Adipocyte (in vitro differentiated cells): ENCODE data around the gene SLC26A2.

Experiments used
- DNase-seq: peaks from one replicate; pipeline ENCODE4 v3.0.0-alpha.2; 2015; ENCODE audit warnings: low read depth
- H3K27me3 ChIP-seq: replicated peaks from 2 replicates; pipeline ENCODE4 v1.7.0; 2013; ENCODE audit warnings: mild to moderate bottlenecking, low read length, moderate library complexity; ENCODE audit not compliant: control insufficient read depth, insufficient read depth
- H3K36me3 ChIP-seq: 2 replicates; pipeline ENCODE4 v1.7.0; 2013; ENCODE audit warnings: low read length, mild to moderate bottlenecking, moderate library complexity; ENCODE audit not compliant: control insufficient read depth, insufficient read depth, severe bottlenecking
- H3K4me1 ChIP-seq: 2 replicates; pipeline ENCODE4 v1.7.0; 2013; ENCODE audit warnings: mild to moderate bottlenecking, low read length, moderate library complexity; ENCODE audit not compliant: control insufficient read depth, insufficient read depth
- H3K4me3 ChIP-seq: 2 replicates; pipeline ENCODE4 v1.7.0; 2013; ENCODE audit warnings: mild to moderate bottlenecking, low read length, moderate library complexity
- H3K9ac ChIP-seq: 2 replicates; pipeline ENCODE4 v1.7.0; 2013; ENCODE audit warnings: mild to moderate bottlenecking, low read length, moderate library complexity
- H3K9me3 ChIP-seq: 2 replicates; pipeline ENCODE4 v1.7.0; 2013; ENCODE audit warnings: mild to moderate bottlenecking, low read length, moderate library complexity; ENCODE audit not compliant: control insufficient read depth

The SLC26A2 gene

GRCh38 chr5:150014456-150014855, 53.9 kb downstream of the SLC26A2 start:
- Histone ChIP-seq H3K27me3 (no peaks in the 10 kb centered on the region), H3K36me3 (peaks cover 92% of the 10 kb centered on the region), H3K9me3 (peaks cover 14% of the 10 kb centered on the region)

DNA sequence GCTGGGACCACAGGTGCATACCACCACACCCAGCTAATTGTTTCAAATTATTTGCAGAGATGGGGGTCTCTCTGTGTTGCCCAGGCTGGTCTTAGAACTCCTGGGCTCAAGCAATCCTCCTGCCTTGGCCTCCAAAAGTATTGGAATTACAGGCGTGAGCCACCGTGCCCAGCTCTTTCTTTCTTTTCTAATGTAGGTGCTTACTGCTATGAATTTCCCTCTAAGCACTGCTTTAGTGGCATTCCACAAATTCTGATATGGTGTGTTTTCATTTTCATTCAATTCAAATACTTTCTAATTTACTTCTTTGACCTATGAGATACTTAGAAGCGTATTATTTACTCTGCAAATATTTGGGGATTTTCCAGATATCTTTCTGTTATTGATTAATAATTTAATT, 54.9 kb downstream of the SLC26A2 start:
- Histone ChIP-seq H3K9ac (no peak overlapping the region), H3K4me1 (peaks cover 11% of the 10 kb centered on the region), H3K4me3 (no peak overlapping the region), H3K9me3 (peaks cover 14% of the 10 kb centered on the region), H3K36me3 (peaks cover 92% of the 10 kb centered on the region), H3K27me3 (no peaks in the 10 kb centered on the region)
- DNase-seq, result no peak

More at GRCh38 chr5:150014456-150014855, 53.9 kb downstream of the SLC26A2 start:
- no peak for DNase-seq
- peaks cover 11% of the 10 kb centered on the region for H3K4me1 ChIP-seq
- no peak overlapping the region for H3K9ac ChIP-seq
- H3K4me3 ChIP-seq, result no peak overlapping the region

DNA sequence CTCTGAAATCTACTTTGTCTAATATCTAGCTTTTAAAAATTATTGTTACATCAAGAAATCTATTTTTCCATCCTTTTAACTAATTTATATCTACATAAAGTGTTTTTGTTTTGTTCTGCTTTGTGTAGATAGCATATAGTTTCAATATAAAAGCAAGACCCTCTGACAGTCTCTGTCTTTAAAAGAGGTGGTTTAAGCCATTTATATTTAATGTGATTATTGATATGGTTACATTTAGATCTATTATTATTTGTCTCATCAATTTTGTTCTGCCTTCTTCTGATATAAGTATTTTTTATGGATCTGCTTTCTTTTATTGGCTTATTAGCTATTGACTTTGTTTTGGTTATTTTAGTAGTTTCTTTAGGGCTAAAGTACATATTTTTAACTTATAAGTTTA, 56.0 kb downstream of the SLC26A2 start:
- no peaks in the 10 kb centered on the region for H3K27me3 ChIP-seq
- no peak overlapping the region for H3K4me3 ChIP-seq
- H3K9ac ChIP-seq, result no peak overlapping the region
- H3K4me1 ChIP-seq, result peaks cover 15% of the 10 kb centered on the region
- peaks cover 14% of the 10 kb centered on the region for H3K9me3 ChIP-seq
- DNase-seq, result no peak
- H3K36me3 ChIP-seq, result peaks cover 93% of the 10 kb centered on the region

- H3K9me3 ChIP-seq, result peaks cover 14% of the 10 kb centered on the region
- no peaks in the 10 kb centered on the region for H3K27me3 ChIP-seq
- H3K36me3 ChIP-seq, result peaks cover 89% of the 10 kb centered on the region
- peaks cover 22% of the 10 kb centered on the region for H3K4me1 ChIP-seq
- H3K9ac ChIP-seq, result no peak overlapping the region
- DNase-seq, result no peak
- no peak overlapping the region for H3K4me3 ChIP-seq
Measured at GRCh38 chr5:150017226-150018005, 56.9 kb downstream of the SLC26A2 start.

DNA sequence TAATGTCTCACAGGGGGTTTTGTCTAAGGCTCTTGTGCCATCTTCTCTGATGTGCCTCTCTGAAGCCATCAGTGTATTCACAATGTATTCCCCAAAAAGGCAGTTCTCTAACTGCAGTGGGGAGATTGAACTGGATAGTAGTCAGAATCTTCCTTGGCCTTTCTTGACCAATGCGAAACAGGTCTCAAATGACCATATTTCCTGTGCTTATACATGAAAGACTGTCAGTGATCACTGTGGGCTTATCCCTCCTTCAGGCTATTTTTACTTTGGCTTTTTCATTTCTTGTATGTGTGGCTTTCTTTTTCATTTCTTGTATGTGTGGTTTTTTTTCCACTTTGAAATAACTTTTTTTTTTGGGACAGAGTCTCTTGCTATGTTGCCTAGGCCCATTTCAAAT, 59.7 kb downstream of the SLC26A2 start:
- no peaks in the 10 kb centered on the region for H3K27me3 ChIP-seq
- H3K36me3 ChIP-seq, result peaks cover 87% of the 10 kb centered on the region
- H3K4me3 ChIP-seq, result no peak overlapping the region
- H3K9ac ChIP-seq, result no peak overlapping the region
- DNase-seq, result no peak
- H3K4me1 ChIP-seq, result peaks cover 32% of the 10 kb centered on the region
- H3K9me3 ChIP-seq, result peaks cover 11% of the 10 kb centered on the region

GRCh38 chr5:150021491-150022157, 61.1 kb downstream of the SLC26A2 start:
- Histone ChIP-seq H3K4me3 (no peak overlapping the region), H3K36me3 (peaks cover 84% of the 10 kb centered on the region)

DNA sequence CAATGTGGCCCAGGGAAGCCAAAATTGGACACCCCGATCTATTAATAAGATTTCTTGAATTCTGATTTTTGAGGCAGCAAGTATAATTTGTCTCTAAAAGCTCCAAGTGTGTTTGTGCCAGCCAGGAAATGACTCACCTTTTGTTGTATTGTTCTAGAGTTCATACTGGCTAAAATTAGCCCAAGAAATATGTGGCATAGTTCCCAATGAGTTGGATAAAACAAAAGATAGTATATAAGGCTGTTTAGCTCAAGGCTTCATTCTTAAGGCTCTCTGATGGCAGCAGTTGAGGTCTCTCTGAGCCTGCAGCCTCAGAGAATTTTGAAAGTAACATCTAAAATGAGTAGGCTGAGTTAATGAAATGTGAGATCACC, 61.6 kb downstream of the SLC26A2 start:
- H3K9me3 ChIP-seq, result no peaks in the 10 kb centered on the region

More at GRCh38 chr5:150021491-150022157, 61.1 kb downstream of the SLC26A2 start:
- DNase-seq, result no peak
- no peaks in the 10 kb centered on the region for H3K9me3 ChIP-seq
- H3K27me3 ChIP-seq, result no peaks in the 10 kb centered on the region
- peaks cover 32% of the 10 kb centered on the region for H3K4me1 ChIP-seq
- no peak overlapping the region for H3K9ac ChIP-seq

GRCh38 chr5:150022681-150023080, 62.1 kb downstream of the SLC26A2 start:
- Histone ChIP-seq H3K4me1 (peaks cover 27% of the 10 kb centered on the region), H3K9ac (peak overlapping the region; percentile 40), H3K36me3 (peaks cover 88% of the 10 kb centered on the region), H3K4me3 (no peak overlapping the region), H3K27me3 (no peaks in the 10 kb centered on the region), H3K9me3 (no peaks in the 10 kb centered on the region)
- no peak for DNase-seq

More for the DNA sequence above, 61.6 kb downstream of the SLC26A2 start:
- Histone ChIP-seq H3K36me3 (peaks cover 85% of the 10 kb centered on the region), H3K9ac (peak overlapping the region; percentile 40), H3K4me1 (peaks cover 32% of the 10 kb centered on the region), H3K4me3 (no peak overlapping the region), H3K27me3 (no peaks in the 10 kb centered on the region)
- peak; percentile 92 for DNase-seq

- Histone ChIP-seq H3K27me3 (no peaks in the 10 kb centered on the region), H3K9me3 (no peaks in the 10 kb centered on the region), H3K9ac (no peak overlapping the region), H3K36me3 (peaks cover 89% of the 10 kb centered on the region), H3K4me3 (no peak overlapping the region), H3K4me1 (peaks cover 22% of the 10 kb centered on the region)
- peak; percentile 58 for DNase-seq
Measured at GRCh38 chr5:150023136-150023535, 62.6 kb downstream of the SLC26A2 start.

GRCh38 chr5:150024346-150024984, 63.9 kb downstream of the SLC26A2 start:
- H3K4me3 ChIP-seq, result no peak overlapping the region
- H3K9ac ChIP-seq, result no peak overlapping the region
- peaks cover 20% of the 10 kb centered on the region for H3K4me1 ChIP-seq
- H3K9me3 ChIP-seq, result no peaks in the 10 kb centered on the region
- H3K27me3 ChIP-seq, result no peaks in the 10 kb centered on the region
- DNase-seq, result peak; percentile 33
- H3K36me3 ChIP-seq, result peaks cover 83% of the 10 kb centered on the region

DNA sequence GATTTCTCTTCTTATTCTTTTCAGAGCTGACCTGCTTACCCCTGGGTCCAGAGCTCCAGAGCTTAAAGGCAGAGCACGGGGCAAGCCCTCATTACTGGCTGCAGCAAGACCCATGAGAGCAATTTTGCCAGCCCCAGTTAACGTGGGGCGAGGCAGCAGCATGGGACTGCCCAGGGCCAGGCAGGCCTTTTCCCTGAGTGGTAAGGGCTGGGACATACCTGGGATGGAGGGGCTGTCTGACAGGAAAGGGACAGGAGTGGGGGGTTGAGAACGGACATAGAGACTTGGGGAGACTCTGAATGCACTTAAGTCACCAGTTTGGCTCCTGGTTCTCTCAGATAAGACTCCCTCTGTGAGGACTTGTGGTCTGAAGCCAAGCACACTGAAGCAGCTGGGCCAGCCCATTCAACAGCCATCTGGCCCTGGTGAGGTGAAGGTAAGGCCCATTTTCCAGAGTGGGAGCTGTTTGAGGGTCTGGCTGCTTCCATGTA, 66.2 kb downstream of the SLC26A2 start:
- Histone ChIP-seq H3K27me3 (no peaks in the 10 kb centered on the region), H3K4me1 (peaks cover 16% of the 10 kb centered on the region), H3K4me3 (no peak overlapping the region), H3K9ac (no peak overlapping the region), H3K36me3 (peaks cover 83% of the 10 kb centered on the region), H3K9me3 (no peaks in the 10 kb centered on the region)
- DNase-seq, result no peak
